Central memory CD4-positive, alpha-beta T cell (primary cell): ENCODE data around the gene IFNA1.
"Not testable (repeated sequence)": the region's sequence is repeated elsewhere in the genome, so short reads cannot be mapped to it uniquely, and the experiment has no call there.

Experiments used
- DNase-seq: peaks from one replicate; pipeline ENCODE4 v3.0.0; 2022

The IFNA1 gene

DNA sequence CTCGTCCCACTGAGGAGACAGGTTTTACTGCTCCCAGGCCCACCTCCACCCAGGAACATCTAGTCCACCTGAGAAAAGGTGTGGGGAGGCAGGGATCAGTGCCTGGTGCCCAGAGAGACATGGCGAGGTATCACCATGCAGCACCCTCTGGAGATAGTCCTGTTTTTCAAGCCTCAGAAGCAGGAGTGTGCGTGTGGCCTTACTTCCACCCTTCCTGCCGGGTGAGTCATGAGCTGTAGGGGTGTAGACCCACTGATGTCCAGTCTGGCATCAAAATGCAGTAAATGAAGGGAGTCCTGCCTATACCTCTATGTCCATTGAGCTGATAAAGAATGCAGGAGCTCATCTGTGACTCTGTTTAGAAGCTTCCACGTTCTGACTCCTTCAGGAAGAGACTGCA lies 9.1 kb downstream of the IFNA1 start:
- not testable (repeated sequence) for DNase-seq

DNA sequence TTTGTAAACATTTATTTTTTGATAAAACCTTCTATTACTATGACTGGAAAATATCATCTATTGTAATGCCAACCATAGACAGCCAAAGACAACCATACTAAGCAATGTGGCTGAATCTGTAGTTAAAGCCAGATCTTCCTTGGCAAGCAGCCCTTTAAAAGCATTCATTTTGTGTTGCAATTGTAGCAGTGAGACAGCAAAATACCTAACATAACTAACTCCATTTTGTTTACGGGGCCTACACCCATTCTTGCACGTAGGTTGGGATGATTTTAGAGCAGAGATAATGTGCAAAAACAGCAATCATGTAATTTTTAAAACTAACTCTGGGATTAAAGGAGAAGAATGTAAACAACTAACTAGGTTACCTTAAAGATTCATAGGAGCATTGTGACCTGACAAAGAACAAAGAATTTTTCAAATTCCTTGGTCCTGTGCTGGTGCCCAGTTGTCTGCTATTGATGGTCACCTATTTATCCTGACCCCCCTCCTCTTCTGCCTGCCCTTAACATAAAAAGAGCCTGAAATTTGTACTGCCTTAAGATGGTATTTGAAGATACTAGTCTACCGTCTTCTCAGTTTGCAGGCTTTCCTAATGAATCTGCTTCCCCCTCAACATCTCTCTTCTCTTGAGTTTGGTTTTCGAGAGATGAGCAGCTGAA lies 10.6 kb downstream of the IFNA1 start:
- DNase-seq: no peak

DNA sequence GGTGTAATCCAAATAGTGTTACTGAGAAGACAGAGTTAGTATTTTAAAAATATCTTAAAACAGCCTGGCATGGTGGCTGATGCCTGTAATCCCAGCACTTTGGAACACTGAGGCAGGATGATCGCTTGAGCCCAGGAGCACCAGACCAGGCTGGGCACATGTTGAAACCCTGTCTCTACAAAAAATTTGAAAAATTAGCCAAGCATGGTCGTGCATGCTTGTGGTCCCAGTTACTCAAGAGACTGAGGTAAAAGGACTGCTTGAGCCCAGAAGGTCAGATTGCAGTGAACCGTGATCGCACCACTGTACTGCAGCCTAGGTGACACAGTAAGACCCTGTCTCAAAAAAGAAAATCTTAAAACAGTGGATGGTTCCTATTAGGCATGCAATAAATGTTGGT lies 12.4 kb downstream of the IFNA1 start:
- no peak for DNase-seq

DNA sequence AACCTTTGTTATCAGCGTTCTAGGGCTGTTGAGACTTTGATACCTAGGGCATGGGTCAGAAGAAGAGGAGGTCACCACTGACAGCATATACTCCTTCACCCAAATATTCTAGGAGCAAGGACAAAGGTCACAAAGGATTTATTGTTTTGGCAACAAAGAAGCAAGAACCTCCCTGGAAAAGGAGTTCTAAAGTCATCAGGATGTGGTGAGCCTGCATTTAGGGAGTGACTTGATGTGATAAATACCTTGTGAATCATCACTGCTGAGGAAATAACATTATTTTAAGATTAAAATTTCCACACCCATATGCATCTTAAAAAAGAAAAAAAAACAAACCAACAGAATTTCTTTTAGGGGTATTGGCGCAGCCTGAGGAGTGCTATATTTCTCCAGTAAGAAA lies 13.9 kb downstream of the IFNA1 start:
- no peak for DNase-seq

DNA sequence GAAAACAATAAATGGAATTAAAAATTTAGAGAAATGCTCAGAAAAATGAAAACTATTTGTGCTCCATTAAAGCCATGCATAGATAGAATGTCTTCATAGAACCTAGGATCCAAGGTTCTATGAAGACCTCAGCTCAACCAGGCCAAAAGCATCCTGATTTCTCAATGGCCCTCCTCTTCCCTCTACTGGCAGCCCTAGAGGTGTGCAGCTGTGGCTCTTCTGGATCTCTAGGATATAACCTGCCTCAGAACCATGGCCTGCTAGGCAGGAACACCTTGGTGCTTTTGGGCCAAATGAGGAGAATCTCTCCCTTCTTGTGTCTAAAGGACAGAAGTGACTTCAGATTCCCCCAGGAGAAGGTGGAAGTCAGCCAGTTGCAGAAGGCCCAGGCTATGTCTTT lies 15.1 kb downstream of the IFNA1 start:
- peak; percentile 31 for DNase-seq

DNA sequence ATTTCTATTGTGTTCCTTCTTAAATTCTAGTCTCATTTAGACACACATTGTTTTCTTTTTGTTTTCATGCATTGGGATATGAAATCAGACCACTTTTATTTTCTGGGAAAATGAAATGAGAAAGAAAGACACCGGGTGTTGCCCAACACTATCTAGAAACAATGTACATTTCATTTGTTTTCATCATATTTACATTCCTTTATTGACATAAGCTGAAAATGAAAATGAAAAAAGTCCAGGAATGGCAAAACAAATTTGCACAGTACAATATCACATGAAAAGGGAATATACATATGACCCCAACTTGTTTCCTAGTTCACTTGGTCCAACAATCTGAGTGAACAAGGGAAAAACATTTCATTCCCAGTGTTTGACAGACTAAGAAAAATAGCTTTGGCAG lies 21.1 kb downstream of the IFNA1 start:
- no peak for DNase-seq

DNA sequence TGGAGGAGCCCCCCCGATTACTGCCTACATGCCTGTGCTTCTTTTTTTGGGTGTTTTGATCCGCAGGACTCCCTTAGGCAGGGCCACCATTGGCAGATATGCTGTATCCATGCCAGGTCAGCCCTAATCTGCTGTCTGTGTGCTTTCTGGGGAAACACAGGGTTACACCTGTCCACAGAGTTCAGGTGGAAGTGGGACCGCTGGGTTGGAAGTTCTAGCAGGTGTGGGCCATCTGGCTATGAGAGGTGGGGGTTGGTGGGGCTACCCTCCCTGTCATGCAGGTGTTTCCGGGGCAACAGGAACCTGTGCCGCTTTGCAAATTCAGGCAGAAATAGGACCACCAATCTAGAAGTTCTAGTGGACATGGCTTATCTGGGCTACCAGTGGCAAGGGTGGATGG lies 24.9 kb downstream of the IFNA1 start:
- no peak for DNase-seq

DNA sequence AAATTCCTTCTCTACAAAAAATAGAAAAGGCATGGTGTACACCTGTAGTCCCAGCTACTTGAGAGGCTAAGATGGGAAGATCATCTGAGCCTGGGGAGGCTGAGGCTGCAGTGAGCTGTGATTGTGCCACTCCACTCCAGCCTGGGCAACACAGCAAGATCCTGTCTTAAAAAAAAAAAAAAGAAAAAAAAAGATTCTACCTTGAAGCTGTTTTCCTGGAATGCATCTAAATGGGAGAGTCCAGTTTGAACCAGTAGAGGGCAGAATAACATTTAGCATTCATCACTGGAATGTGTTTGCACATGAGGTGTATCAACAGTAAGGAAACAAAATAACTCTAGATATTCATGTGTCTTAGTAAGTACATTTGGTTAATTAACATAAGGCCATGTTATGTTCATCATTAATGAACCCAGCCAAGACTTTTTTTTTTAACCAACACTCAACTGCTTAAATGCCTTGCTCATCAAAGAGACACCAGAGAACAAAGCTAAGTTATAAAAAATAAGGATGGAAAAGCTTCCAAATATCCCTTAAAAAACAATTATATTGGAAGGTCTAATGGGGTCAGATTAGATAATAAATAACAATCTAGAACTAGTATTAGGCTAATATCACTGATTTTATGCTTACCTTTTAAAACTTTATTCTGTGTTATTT lies 25.8 kb downstream of the IFNA1 start:
- DNase-seq: peak; percentile 39

DNA sequence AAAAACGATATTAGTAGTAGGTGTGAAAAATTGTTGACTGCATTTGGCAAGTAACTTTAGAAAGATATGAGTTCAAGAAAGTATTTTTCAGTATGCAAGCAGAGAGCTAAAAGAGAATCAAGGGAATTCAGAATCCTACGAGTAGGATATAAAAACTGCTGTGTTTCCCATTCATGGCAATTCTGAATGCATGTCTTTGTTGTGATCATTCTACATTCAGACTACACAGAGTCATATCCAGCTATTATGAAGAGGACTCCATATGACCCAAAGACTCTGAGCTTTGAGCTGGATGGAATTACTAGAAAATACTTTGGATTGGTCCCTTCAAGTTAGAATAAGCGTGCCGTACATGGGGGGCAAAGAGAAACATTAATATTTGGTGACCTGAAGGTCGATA lies 29.9 kb downstream of the IFNA1 start:
- DNase-seq: no peak

DNA sequence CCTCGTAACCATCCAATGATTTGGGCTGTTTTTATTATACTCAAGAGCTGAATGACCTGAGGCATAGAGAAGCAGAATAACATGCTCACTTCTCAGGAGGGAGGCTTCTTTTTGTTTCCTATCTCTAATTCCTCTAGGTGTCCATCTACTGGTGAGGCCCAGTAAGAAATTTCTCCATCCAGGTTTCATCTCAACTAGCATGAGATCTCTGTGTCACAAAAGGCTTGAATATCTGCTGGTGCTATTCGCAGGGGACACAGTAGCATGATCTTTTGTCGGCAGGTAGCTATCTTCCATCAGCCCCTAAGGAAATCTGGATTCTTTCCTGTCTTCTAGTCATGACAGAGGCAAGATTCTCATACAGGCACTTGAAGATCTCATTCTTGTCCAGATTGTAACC lies 33.0 kb downstream of the IFNA1 start:
- no peak for DNase-seq

DNA sequence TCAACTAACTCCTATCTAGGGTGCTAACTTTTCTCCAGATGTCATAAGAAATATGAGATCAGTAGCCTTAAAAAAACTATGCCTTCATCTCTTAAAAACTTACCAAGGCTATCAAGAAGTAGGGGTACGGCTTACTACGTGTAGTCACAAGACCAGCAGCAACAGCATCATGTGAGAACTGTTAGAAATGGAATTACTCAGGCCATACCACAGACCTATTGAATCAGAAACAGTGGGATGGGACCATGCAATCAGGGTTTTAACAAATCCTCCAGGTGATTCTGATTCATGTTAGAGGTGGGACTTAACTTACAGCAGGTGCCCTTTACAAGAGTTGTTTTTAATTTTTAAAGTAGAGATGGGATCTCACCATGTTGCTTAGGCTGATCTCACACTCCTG lies 37.2 kb downstream of the IFNA1 start:
- DNase-seq: no peak

DNA sequence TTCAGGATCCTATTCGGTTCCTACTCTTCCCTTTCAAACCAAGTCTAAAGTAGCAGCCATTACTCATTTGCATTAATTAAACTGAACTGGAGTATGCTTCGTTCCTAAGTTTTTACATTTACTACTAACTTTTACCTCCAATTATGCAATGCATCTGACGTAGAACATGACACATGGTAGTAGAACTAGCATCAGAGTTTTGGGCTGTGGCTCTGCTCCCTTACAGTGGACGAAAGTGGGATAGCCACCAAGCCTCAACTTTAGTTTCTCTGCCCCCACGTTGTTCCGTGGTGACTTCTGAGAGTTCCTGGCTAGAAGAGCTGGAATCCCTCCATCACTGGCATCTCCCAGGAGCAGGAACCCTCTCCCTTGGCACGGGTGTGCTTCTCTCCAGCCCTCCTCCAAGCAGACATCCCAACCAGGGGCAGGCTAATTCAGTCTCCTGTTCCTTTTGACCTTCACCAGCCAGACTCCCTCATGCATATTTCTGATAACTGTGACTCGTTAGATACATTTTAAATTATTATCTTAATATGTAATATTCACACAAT lies 39.0 kb downstream of the IFNA1 start:
- DNase-seq: no peak

DNA sequence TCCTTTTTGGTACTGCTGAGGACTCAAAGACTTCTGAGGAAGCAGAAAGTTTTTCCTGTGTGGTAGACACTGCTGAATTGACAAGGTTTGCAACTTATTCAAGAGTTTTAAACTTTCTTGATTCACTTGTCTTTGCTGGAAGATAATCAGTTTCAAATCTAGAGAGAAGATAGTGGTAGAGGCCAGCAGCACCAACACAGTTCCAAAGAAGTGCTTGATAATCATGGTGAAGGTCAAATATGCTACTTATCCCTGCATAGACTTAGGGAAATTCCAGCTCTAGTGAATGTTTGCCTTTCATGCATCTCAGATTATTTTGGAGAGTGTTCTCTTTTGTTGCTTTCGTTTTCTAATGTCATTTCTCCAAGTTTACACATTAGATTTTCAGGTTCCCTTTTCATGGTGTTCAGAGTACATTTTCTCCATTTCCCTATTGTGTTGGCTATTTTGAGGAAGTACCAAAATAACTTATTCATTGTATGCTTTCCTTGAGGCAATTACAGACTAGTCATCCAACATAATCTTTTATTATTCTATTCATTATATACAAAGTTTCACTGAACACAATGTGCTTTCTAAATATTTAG lies 41.3 kb downstream of the IFNA1 start:
- no peak for DNase-seq

DNA sequence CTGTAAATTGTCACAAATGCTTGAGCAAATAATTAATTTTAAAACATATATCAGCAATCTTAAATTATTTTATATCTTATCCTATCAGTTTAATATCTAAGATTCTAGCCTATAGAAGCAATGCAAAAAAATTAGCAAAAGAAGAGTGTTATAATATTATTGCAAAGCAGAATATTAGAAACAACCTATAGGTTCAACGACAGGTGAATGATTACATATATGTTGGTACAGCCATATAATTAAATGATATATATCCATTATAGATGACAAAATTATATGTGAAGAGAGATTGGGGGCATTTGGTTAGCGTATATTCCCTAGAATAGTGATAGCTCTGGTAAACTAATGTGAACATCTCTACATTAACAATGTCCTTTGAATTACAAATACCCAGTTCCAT lies 42.0 kb downstream of the IFNA1 start, which contains the start of gene IFNE:
TSS of gene IFNE (minus strand) at position 101 of the 400 bp plus-strand sequence. CDS start 619 bp downstream, outside the sequence.
- DNase-seq: no peak
